HEK293T (cell line): ENCODE results near the gene TEK.

Experiments
- ARNT ChIP-seq: fragments of 450-650 bp; IDR thresholded peaks from 2 replicates; pipeline ENCODE4 v1.6.1; 2017; ENCODE audit warnings: mild to moderate bottlenecking
- CTBP1 ChIP-seq: fragments of 450-650 bp; IDR thresholded peaks from 2 replicates; pipeline ENCODE4 v1.6.1; 2016; ENCODE audit warnings: borderline replicate concordance
- ELF4 ChIP-seq: fragments of 450-650 bp; IDR thresholded peaks from 2 replicates; pipeline ENCODE4 v1.6.1; 2017; ENCODE audit warnings: antibody characterized with exemption
- FOXA1 ChIP-seq: fragments of 450-650 bp; IDR thresholded peaks from 2 replicates; pipeline ENCODE4 v1.6.1; 2016; ENCODE audit warnings: mild to moderate bottlenecking
- FOXK2 ChIP-seq: fragments of 450-650 bp; IDR thresholded peaks from 2 replicates; pipeline ENCODE4 v1.6.1; 2016; ENCODE audit warnings: mild to moderate bottlenecking
- FOXM1 ChIP-seq: fragments of 450-650 bp; IDR thresholded peaks from 2 replicates; pipeline ENCODE4 v1.6.1; 2017; ENCODE audit warnings: mild to moderate bottlenecking, borderline replicate concordance
- PKNOX1 ChIP-seq: fragments of 450-650 bp; IDR thresholded peaks from 2 replicates; pipeline ENCODE4 v1.6.1; 2016
- SP1 ChIP-seq: fragments of 450-650 bp; IDR thresholded peaks from 2 replicates; pipeline ENCODE4 v1.6.1; 2017
- SUZ12 ChIP-seq: fragments of 450-650 bp; IDR thresholded peaks from 2 replicates; pipeline ENCODE4 v1.6.1; 2016; ENCODE audit warnings: mild to moderate bottlenecking

- TF ChIP-seq ELF4 (no peak), FOXK2 (no peak), SUZ12 (no peak), PKNOX1 (no peak), FOXA1 (no peak), FOXM1 (no peak), SP1 (no peak), ARNT (no peak), CTBP1 (no peak)
These were observed 56.0 kb downstream of the TEK start for GRCh38 chr9:27165068-27165467.
